Naive thymus-derived CD4-positive, alpha-beta T cell (primary cell): Measurements from ENCODE around the gene NOL4L. TPM values are rescaled to one million over a fixed set of nuclear protein-coding genes. Genes with fewer than 3 reads are reported as not detected.

ENCODE experiments used
- ATAC-seq: fragments of 150-1000 bp; cut with Tn5 transposase; 2 replicates; pipeline ENCODE4 v1.10.0; 2021; ENCODE audit warnings: mild to moderate bottlenecking, moderate library complexity
- CTCF ChIA-PET: fragments of 350-600 bp; sonication (Branson Sonifier 250); formaldehyde crosslinking; loops from one replicate; lab custom pipeline; 2021; ENCODE audit warnings: antibody characterized with exemption; lab: Charles Lee
- POLR2A ChIA-PET: fragments of 350-600 bp; sonication (Branson Sonifier 250); formaldehyde crosslinking; loops from one replicate; lab custom pipeline; 2021; ENCODE audit warnings: antibody characterized with exemption, inconsistent platforms; lab: Charles Lee
- DNase-seq, 9 donors: peaks; one replicate each; pipeline versions ENCODE4 v3.0.0 to v3.0.0-alpha.2; 2020 to 2022; ENCODE audit warnings: mixed read lengths in 1 of 9
- H3K27ac ChIP-seq: one replicate; pipeline ENCODE4 v1.7.0; 2013; ENCODE audit warnings: mild to moderate bottlenecking, low read depth, low read length, moderate library complexity
- H3K27me3 ChIP-seq, 2 donors: one replicate each; pipeline ENCODE4 v1.7.0; 2013; ENCODE audit warnings: low read length in 2 of 2, mild to moderate bottlenecking in 2 of 2, moderate library complexity in 2 of 2; ENCODE audit not compliant: control insufficient read depth in 2 of 2, insufficient read depth in 2 of 2
- H3K36me3 ChIP-seq, 3 experiments: 1 replicate in 2 of 3; 2 replicates in 1 of 3; pipeline ENCODE4 v1.7.0; 2013; ENCODE audit warnings: low read length in 3 of 3, mild to moderate bottlenecking in 3 of 3, moderate library complexity in 1 of 3; ENCODE audit not compliant: insufficient read depth in 3 of 3, control insufficient read depth in 2 of 3
- H3K4me1 ChIP-seq, 2 donors: one replicate each; pipeline ENCODE4 v1.7.0; 2013; ENCODE audit warnings: low read length in 2 of 2, mild to moderate bottlenecking in 2 of 2, moderate library complexity in 1 of 2; ENCODE audit not compliant: control insufficient read depth in 2 of 2, insufficient read depth in 2 of 2
- H3K4me3 ChIP-seq: 2 replicates; pipeline ENCODE4 v1.7.0; 2013; ENCODE audit warnings: mild to moderate bottlenecking, low read length
- H3K9me3 ChIP-seq, 3 experiments: 1 replicate in 2 of 3; 2 replicates in 1 of 3; pipeline ENCODE4 v1.7.0; 2013; ENCODE audit warnings: low read length in 3 of 3; ENCODE audit not compliant: control insufficient read depth in 2 of 3
- H3K27ac Mint-ChIP-seq, 9 donors: one replicate each; pipeline ENCODE4 v1.8.0; 2020 to 2022; ENCODE audit warnings: mixed read lengths in 9 of 9, mild to moderate bottlenecking in 8 of 9, moderate library complexity in 5 of 9, inconsistent platforms in 2 of 9
- H3K27me3 Mint-ChIP-seq, 5 donors: one replicate each; pipeline ENCODE4 v1.8.0; 2021 to 2022; ENCODE audit warnings: mixed read lengths in 5 of 5, mild to moderate bottlenecking in 1 of 5
- H3K36me3 Mint-ChIP-seq, 5 donors: one replicate each; pipeline ENCODE4 v1.8.0; 2020 to 2022; ENCODE audit warnings: mixed read lengths in 5 of 5, mild to moderate bottlenecking in 3 of 5, inconsistent platforms in 1 of 5
- H3K4me1 Mint-ChIP-seq, 7 donors: one replicate each; pipeline ENCODE4 v1.8.0; 2020 to 2022; ENCODE audit warnings: mixed read lengths in 7 of 7, mild to moderate bottlenecking in 3 of 7, inconsistent platforms in 1 of 7
- H3K4me3 Mint-ChIP-seq, 10 donors: one replicate each; pipeline ENCODE4 v1.8.0; 2020 to 2022; ENCODE audit warnings: mild to moderate bottlenecking in 10 of 10, mixed read lengths in 10 of 10, moderate library complexity in 6 of 10, inconsistent platforms in 2 of 10
- H3K9me3 Mint-ChIP-seq, 11 donors: one replicate each; pipeline ENCODE4 v1.8.0; 2020 to 2022; ENCODE audit warnings: mixed read lengths in 11 of 11, mild to moderate bottlenecking in 4 of 11, inconsistent platforms in 1 of 11, moderate library complexity in 1 of 11
- intact Hi-C, 2 donors: fragments of 100-400 bp; cut with micrococcal nuclease; formaldehyde crosslinking; loops; one replicate each; pipeline ENCODE4 v1.15.1; 2023
- polyA plus RNA-seq, 2 donors: library from polyadenylated mRNA; unstranded; fragments of 300-500 nt; fragmentation: Illumina TruSeq; gene quantifications; one replicate each; pipeline ENCODE4 v1.2.3, GENCODE V29; 2021
- total RNA-seq, 6 experiments: library from RNA in 5 of 6; stranded (reverse) in 5 of 6; gene quantifications; 1 replicate in 5 of 6; 2 replicates in 1 of 6; pipeline ENCODE4 v1.2.3 and lab custom pipeline; 2021 to 2026

NOL4L gene
- total and polyA plus RNA-seq, 7 experiments from 2014 or later, result 17.3 to 81.9 (median 62.7) TPM

DNA sequence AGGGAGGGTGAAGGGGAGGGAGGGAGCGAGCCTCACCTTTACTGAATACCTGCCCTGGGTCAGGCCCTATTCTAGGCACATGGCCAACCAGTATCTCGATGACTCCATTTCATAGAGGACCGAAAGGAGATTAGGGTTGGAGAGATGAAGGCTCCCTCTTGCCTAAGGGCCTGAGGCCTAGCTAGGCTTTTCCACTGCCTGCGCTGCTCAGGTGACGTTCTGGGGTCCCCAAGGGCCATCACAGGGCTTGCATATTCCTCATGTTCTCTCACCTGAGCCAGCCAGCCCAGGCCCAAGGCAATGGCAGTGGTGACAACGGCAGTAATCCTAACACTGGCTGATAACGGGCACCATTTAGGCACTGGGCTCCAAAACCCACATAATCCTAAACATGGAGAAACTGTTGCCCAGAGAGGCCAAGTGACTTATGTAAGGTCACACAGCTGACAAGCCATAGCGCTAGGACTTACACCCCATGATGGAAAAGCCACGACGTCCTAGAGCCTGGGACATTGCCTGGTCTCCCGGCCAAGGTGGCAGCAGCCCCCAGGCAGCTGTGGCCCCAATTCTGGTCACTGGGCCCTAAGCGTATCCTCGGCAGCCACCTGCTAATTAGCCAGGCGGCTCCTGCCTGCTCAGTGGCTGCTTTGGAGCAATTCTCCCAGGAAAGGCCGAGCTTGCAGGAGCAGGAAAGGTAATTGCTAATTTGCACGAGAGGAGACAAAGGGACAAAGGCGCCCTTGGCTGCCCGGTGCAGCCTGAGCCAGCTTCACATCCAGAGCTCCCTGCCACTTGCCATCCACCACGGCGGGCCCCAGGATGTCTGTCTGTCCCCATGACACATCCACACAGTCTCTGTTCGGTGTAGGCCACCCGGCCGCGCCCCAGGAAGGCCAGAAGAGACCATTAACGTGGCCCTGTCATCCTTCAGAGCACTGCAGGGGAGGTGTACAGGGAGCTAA, 21.5 kb downstream of the NOL4L start:
- H3K27ac ChIP-seq, result no peak overlapping the region
- Mint-ChIP-seq H3K27me3 (no peaks in the 10 kb centered on the region), H3K27ac (peak overlapping the region in 7 of 9 donors; percentile 21 to 88 (median 34)), H3K4me1 (peaks cover 12 to 58% (median 49%) of the 10 kb centered on the region in 7 donors), H3K36me3 (peaks cover 0 to 19% (median 3%) of the 10 kb centered on the region in 5 donors), H3K9me3 (no peaks in the 10 kb centered on the region), H3K4me3 (no peak overlapping the region)
- intact Hi-C loops, result loop anchor here in 1 of 2 donors (2.0 kb wide), 1 partner anchor 17 kb away; no protein-coding TSS in a partner anchor
- peaks cover 16 to 35% of the 10 kb centered on the region in 2 donors for H3K4me1 ChIP-seq
- ChIA-PET CTCF (interaction anchor here (0.9 to 1.0 kb wide), 2 partner anchors 14 to 23 kb away, joined by 3 to 4 read pairs; no protein-coding TSS in a partner anchor), POLR2A (interaction anchor here (0.6 to 1.4 kb wide), 3 partner anchors 18 to 25 kb away, joined by 3 to 5 read pairs (median 3); no protein-coding TSS in a partner anchor)
- DNase-seq (no peak), ATAC-seq (no peak)
- H3K4me3 ChIP-seq, result no peak overlapping the region
- no peaks in the 10 kb centered on the region for H3K27me3 ChIP-seq
- peaks cover 0 to 11% (median 5%) of the 10 kb centered on the region in 3 experiments for H3K36me3 ChIP-seq
- no peaks in the 10 kb centered on the region for H3K9me3 ChIP-seq

DNA sequence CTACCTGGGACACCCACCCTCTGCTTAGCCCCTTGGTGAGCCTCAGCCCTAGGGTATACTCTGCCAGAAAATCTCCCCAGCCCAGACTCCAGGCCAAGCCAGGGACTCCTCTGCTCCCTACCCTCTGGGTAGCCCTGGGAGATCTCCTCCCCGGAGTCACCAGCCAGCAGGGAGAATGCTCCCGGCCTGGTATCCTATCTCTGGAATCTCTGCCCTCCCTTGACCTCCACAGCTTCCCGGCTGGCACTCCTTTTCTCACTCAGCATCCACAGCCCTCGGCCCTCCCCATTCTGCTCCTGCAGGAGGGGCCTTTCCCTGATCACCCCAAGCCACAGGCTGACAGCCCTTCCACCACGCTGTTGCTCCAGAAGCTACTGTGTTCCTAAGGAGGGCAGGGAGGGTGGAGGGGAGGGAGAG, 22.6 kb downstream of the NOL4L start:
- POLR2A ChIA-PET, result interaction anchor here (0.6 kb wide), 1 partner anchor 20 kb away, joined by 3 read pairs; no protein-coding TSS in a partner anchor
- H3K27me3 ChIP-seq, result no peaks in the 10 kb centered on the region
- H3K4me1 ChIP-seq, result peaks cover 7 to 35% of the 10 kb centered on the region in 2 donors
- ATAC-seq, result no peak
- peaks cover 0 to 24% (median 3%) of the 10 kb centered on the region in 5 donors for H3K36me3 Mint-ChIP-seq
- H3K27ac ChIP-seq, result peak overlapping the region; percentile 43
- no peaks in the 10 kb centered on the region for H3K9me3 Mint-ChIP-seq
- CTCF ChIA-PET, result no interaction called here
- H3K4me3 ChIP-seq, result no peak overlapping the region
- H3K9me3 ChIP-seq, result no peaks in the 10 kb centered on the region
- H3K4me1 Mint-ChIP-seq, result peaks cover 12 to 64% (median 52%) of the 10 kb centered on the region in 7 donors
- H3K27me3 Mint-ChIP-seq, result no peaks in the 10 kb centered on the region
- peaks cover 0 to 16% (median 5%) of the 10 kb centered on the region in 3 experiments for H3K36me3 ChIP-seq
- H3K27ac Mint-ChIP-seq, result peak overlapping the region in 8 of 9 donors; percentile 71 to 93 (median 84)
- intact Hi-C loops, result loop anchor here in 1 of 2 donors (2.0 kb wide), 1 partner anchor 18 kb away; no protein-coding TSS in a partner anchor
- peak overlapping the region in 9 of 10 donors; percentile 55 to 75 (median 67) for H3K4me3 Mint-ChIP-seq
- no peak for DNase-seq

DNA sequence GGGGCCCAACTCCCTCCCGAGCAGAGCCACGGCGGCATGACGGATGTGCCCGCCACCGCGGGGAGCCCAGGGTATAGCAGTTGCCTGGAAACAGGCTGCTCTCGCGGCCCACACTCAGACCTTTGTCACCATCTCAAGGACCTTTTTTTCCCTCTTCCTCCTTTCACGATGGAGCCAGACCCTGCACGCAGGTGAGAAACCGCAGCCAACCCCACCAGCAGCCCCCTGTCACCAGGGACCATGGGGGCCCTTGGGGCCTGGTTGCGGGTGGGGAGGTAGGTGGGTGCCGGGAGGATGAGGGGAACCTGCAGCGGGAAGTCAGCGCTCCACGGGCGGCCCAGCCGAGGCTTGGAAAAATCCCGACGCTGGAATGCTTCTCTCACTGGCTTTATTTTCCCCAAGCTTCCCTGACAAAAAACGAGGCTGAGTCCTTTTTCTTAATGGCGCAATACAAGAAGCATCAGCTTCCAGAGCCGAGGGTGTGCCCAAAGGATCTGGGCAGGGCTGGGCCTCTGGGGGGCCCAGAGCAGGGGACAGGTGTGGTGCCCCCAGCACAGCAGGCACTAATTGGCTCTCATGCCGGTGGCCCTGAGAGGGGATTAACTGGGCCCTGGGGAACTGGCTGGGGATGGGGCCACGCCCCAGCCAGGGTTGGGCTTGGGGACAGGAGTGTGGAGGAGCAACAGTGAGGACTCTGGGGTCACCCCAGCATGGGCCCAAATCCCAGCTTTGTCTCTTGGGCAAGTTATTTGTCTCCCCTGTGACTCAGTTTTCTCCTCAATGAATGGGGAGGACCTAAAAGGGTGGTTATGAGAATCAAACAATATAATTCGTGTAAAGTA, 23.9 kb downstream of the NOL4L start:
- Histone ChIP-seq H3K9me3 (no peaks in the 10 kb centered on the region), H3K4me1 (peaks cover 0 to 42% of the 10 kb centered on the region in 2 donors), H3K4me3 (no peak overlapping the region), H3K36me3 (peaks cover 0 to 22% (median 5%) of the 10 kb centered on the region in 3 experiments), H3K27me3 (no peaks in the 10 kb centered on the region), H3K27ac (peak overlapping the region; percentile 42)
- Mint-ChIP-seq H3K27me3 (no peaks in the 10 kb centered on the region), H3K4me1 (peaks cover 12 to 77% (median 65%) of the 10 kb centered on the region in 7 donors), H3K9me3 (no peaks in the 10 kb centered on the region), H3K27ac (peak overlapping the region in 8 of 9 donors; percentile 70 to 88 (median 81)), H3K4me3 (peak overlapping the region in 8 of 10 donors; percentile 42 to 73 (median 68)), H3K36me3 (peaks cover 0 to 30% (median 3%) of the 10 kb centered on the region in 5 donors)
- peak in 2 of 9 donors; percentile 19 to 32 for DNase-seq
- intact Hi-C loops, result no loop called here
- CTCF ChIA-PET, result interaction anchor here (0.6 kb wide), 2 partner anchors 14 to 78 kb away, joined by 3 read pairs; no protein-coding TSS in a partner anchor
- POLR2A ChIA-PET, result interaction anchor here (0.7 to 1.1 kb wide), 3 partner anchors 14 to 30 kb away, joined by 3 read pairs; no protein-coding TSS in a partner anchor
- peak; percentile 55 for ATAC-seq

DNA sequence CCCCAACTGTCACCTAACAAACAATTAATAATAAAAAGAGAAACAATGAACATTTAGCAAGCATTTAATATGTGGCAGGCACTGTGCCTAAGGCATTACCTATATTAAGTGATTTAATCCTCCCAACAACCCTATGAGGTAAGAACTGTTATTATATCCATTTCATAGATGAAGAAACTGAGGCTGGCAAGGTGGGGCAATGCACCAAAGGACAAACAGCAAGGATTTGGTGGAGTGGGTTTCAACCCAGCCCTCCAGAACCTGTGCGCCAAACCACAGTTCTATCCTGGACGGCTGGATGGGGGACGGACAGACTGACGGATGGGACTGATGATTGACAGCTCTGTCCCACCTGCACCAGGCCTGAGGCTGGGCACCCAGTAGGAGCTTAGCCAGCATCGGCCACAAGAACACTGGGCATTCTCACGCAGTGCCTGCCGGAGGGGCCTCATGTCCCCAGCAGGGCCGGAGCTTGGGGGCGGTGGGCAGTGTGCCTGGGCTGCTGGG, 24.6 kb downstream of the NOL4L start:
- H3K4me3 Mint-ChIP-seq, result peak overlapping the region in 9 of 10 donors; percentile 37 to 73 (median 68)
- peak overlapping the region; percentile 42 for H3K27ac ChIP-seq
- DNase-seq, result no peak
- no peaks in the 10 kb centered on the region for H3K9me3 Mint-ChIP-seq
- H3K4me3 ChIP-seq, result no peak overlapping the region
- H3K27me3 ChIP-seq, result no peaks in the 10 kb centered on the region
- H3K36me3 ChIP-seq, result peaks cover 0 to 25% (median 5%) of the 10 kb centered on the region in 3 experiments
- no peaks in the 10 kb centered on the region for H3K27me3 Mint-ChIP-seq
- peak overlapping the region in 8 of 9 donors; percentile 71 to 88 (median 84) for H3K27ac Mint-ChIP-seq
- ChIA-PET POLR2A (interaction anchor here (1.2 to 1.7 kb wide), 2 partner anchors 22 to 25 kb away, joined by 3 to 4 read pairs; no protein-coding TSS in a partner anchor), CTCF (interaction anchor here (0.6 kb wide), 1 partner anchor 79 kb away, joined by 3 read pairs; no protein-coding TSS in a partner anchor)
- no peaks in the 10 kb centered on the region for H3K9me3 ChIP-seq
- peaks cover 0 to 43% of the 10 kb centered on the region in 2 donors for H3K4me1 ChIP-seq
- peaks cover 1 to 33% (median 4%) of the 10 kb centered on the region in 5 donors for H3K36me3 Mint-ChIP-seq
- no peak for ATAC-seq
- intact Hi-C loops, result no loop called here
- H3K4me1 Mint-ChIP-seq, result peaks cover 12 to 81% (median 67%) of the 10 kb centered on the region in 7 donors

DNA sequence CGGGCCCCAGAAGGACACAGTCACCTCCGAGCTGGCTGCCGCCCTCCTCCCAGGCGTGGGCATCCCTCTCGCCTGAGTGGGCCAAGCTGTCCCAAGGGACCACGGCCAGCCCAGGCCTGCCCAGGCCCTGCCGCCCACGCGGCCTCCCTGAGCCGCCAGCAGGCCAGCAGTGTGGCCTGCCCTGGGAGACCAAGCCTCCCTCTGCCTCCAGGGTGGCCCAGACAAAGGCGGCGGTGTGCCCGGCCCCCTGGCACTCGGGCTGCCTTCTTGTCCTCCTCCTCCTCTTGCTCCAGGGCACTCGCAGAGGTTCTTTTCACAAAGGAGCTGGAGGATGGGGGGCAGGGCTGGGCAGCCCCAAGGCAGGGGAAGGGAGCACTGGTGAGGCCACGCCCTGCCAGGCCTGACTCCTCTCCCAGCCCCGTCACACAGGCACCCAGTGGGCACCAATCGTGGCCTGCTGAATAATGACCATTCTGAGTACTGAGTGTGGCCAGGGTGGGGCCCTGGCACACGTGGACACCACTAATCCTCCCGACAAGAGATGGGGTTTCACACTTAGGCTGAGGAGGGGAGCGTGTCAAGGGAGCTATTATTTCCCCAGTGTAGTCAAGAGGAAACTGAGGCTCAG, 25.3 kb downstream of the NOL4L start:
- no peaks in the 10 kb centered on the region for H3K27me3 ChIP-seq
- no peak overlapping the region for H3K4me3 ChIP-seq
- peak overlapping the region in 8 of 9 donors; percentile 71 to 88 (median 86) for H3K27ac Mint-ChIP-seq
- ATAC-seq (peak; percentile 19), DNase-seq (no peak)
- intact Hi-C loops, result no loop called here
- H3K27me3 Mint-ChIP-seq, result no peaks in the 10 kb centered on the region
- H3K9me3 ChIP-seq, result no peaks in the 10 kb centered on the region
- peaks cover 0 to 50% of the 10 kb centered on the region in 2 donors for H3K4me1 ChIP-seq
- ChIA-PET POLR2A (interaction anchor here (1.2 to 1.7 kb wide), 2 partner anchors 21 to 25 kb away, joined by 3 to 4 read pairs; no protein-coding TSS in a partner anchor), CTCF (no interaction called here)
- peak overlapping the region in 7 of 10 donors; percentile 56 to 73 (median 69) for H3K4me3 Mint-ChIP-seq
- H3K36me3 ChIP-seq, result peaks cover 0 to 21% (median 5%) of the 10 kb centered on the region in 3 experiments
- H3K27ac ChIP-seq, result peak overlapping the region; percentile 4
- peaks cover 19 to 83% (median 69%) of the 10 kb centered on the region in 7 donors for H3K4me1 Mint-ChIP-seq
- H3K36me3 Mint-ChIP-seq, result peaks cover 4 to 33% (median 6%) of the 10 kb centered on the region in 5 donors
- H3K9me3 Mint-ChIP-seq, result no peaks in the 10 kb centered on the region
